IMR-90 (cell line): Measurements from ENCODE around the gene PCCA. TPM values are rescaled to one million over a fixed set of nuclear protein-coding genes. Genes with fewer than 3 reads are reported as not detected.

Experiments
- ATAC-seq: fragments of 200-7000 bp; cut with Tn5 transposase; 2 replicates; pipeline ENCODE4 v1.9.1; 2020; ENCODE audit warnings: low read depth, mild to moderate bottlenecking, moderate library complexity
- BruUV-seq: library from RNA; stranded (reverse); fragments of 400-500 nt; replicated peaks from 2 replicates; lab custom pipeline; 2021; lab: Mats Ljungman, UMichigan
- CTCF ChIA-PET: fragments of 300-600 bp; formaldehyde crosslinking; extraction: SDS; loops from one replicate; lab custom pipeline; 2021; ENCODE audit warnings: antibody characterized with exemption; lab: Yijun Ruan, JAX
- POLR2A ChIA-PET: fragments of 300-600 bp; sonication (Branson Sonifier 250); formaldehyde crosslinking; loops from one replicate; lab custom pipeline; 2022; ENCODE audit warnings: antibody characterized with exemption; ENCODE audit not compliant: unreplicated experiment; lab: Charles Lee
- DNase-seq: peaks from one replicate; pipeline ENCODE4 v3.0.0; 2013
- H2AFZ ChIP-seq: replicated peaks from 2 replicates; pipeline ENCODE3; 2013; ENCODE audit warnings: low read length, mild to moderate bottlenecking; ENCODE audit not compliant: poor library complexity
- H2AK5ac ChIP-seq: 2 replicates; pipeline ENCODE4 v1.6.1; 2013; ENCODE audit warnings: low read depth, low read length, inconsistent platforms
- H2AK9ac ChIP-seq: replicated peaks from 2 replicates; pipeline ENCODE3; 2013; ENCODE audit warnings: mild to moderate bottlenecking, low read depth, low read length, moderate library complexity; ENCODE audit not compliant: poor library complexity
- H2BK120ac ChIP-seq: 2 replicates; pipeline ENCODE4 v1.6.1; 2013; ENCODE audit warnings: low read depth, low read length, inconsistent platforms
- H2BK15ac ChIP-seq: 3 replicates; pipeline ENCODE4 v1.6.1; 2013; ENCODE audit warnings: low read depth, low read length, inconsistent platforms
- H2BK20ac ChIP-seq: 2 replicates; pipeline ENCODE4 v1.6.1; 2013; ENCODE audit warnings: low read depth, mild to moderate bottlenecking, inconsistent platforms, low read length, moderate library complexity
- H2BK5ac ChIP-seq: 2 replicates; pipeline ENCODE4 v1.6.1; 2013; ENCODE audit warnings: mild to moderate bottlenecking, low read depth, low read length, inconsistent platforms; ENCODE audit not compliant: poor library complexity, severe bottlenecking
- H3K14ac ChIP-seq: replicated peaks from 2 replicates; pipeline ENCODE4 v1.6.1; 2013; ENCODE audit warnings: low read depth, low read length, inconsistent platforms
- H3K18ac ChIP-seq: 2 replicates; pipeline ENCODE4 v1.6.1; 2013; ENCODE audit warnings: low read depth, low read length, control low read depth
- H3K23ac ChIP-seq: 2 replicates; pipeline ENCODE4 v1.6.1; 2013; ENCODE audit warnings: low read depth, low read length, inconsistent platforms
- H3K27ac ChIP-seq: 2 replicates; pipeline ENCODE4 v1.5.1; 2013; ENCODE audit warnings: mild to moderate bottlenecking, control low read depth, low read length; ENCODE audit not compliant: insufficient read depth
- H3K27me3 ChIP-seq: 2 replicates; pipeline ENCODE4 v1.6.1; 2013; ENCODE audit warnings: low read length; ENCODE audit not compliant: control insufficient read depth, insufficient read depth
- H3K36me3 ChIP-seq: 2 replicates; pipeline ENCODE4 v1.6.1; 2013; ENCODE audit warnings: low read length, mixed read lengths; ENCODE audit not compliant: control insufficient read depth, insufficient read depth
- H3K4ac ChIP-seq: 2 replicates; pipeline ENCODE4 v1.6.1; 2013; ENCODE audit warnings: low read depth, low read length, inconsistent platforms
- H3K4me1 ChIP-seq: 2 replicates; pipeline ENCODE4 v1.6.1; 2013; ENCODE audit warnings: low read length, mixed read lengths; ENCODE audit not compliant: control insufficient read depth, insufficient read depth
- H3K4me2 ChIP-seq: 2 replicates; pipeline ENCODE4 v1.6.1; 2013; ENCODE audit warnings: low read depth, mild to moderate bottlenecking, control low read depth, low read length, moderate library complexity
- H3K4me3 ChIP-seq: 2 replicates; pipeline ENCODE4 v1.5.1; 2013; ENCODE audit warnings: low read depth, mild to moderate bottlenecking, control low read depth, low read length, moderate library complexity; ENCODE audit not compliant: insufficient read depth
- H3K56ac ChIP-seq: 2 replicates; pipeline ENCODE4 v1.6.1; 2013; ENCODE audit warnings: low read length, inconsistent platforms; ENCODE audit not compliant: insufficient read depth; ENCODE audit errors: extremely low read depth
- H3K79me1 ChIP-seq, 2 experiments: 2 replicates each; pipeline ENCODE4 v1.6.1; 2013; ENCODE audit warnings: low read length in 2 of 2, inconsistent platforms in 1 of 2, low read depth in 1 of 2
- H3K9ac ChIP-seq: 2 replicates; pipeline ENCODE4 v1.6.1; 2013; ENCODE audit warnings: low read depth, low read length, control low read depth
- H3K9me1 ChIP-seq: 2 replicates; pipeline ENCODE4 v1.6.1; 2013; ENCODE audit warnings: low read length, inconsistent platforms; ENCODE audit not compliant: insufficient read depth
- H3K9me3 ChIP-seq: 2 replicates; pipeline ENCODE4 v1.6.1; 2013; ENCODE audit warnings: low read length; ENCODE audit not compliant: control insufficient read depth, insufficient read depth
- H4K20me1 ChIP-seq: 2 replicates; pipeline ENCODE4 v1.6.1; 2013; ENCODE audit warnings: low read length, inconsistent platforms; ENCODE audit not compliant: insufficient read depth
- H4K5ac ChIP-seq: 2 replicates; pipeline ENCODE4 v1.6.1; 2013; ENCODE audit warnings: mild to moderate bottlenecking, low read depth, low read length, control low read depth
- H4K8ac ChIP-seq, 2 experiments: 2 replicates each; pipeline ENCODE4 v1.6.1; 2013; ENCODE audit warnings: low read depth in 2 of 2, low read length in 2 of 2, control low read depth in 1 of 2, inconsistent platforms in 1 of 2
- H4K91ac ChIP-seq: 2 replicates; pipeline ENCODE4 v1.6.1; 2013; ENCODE audit warnings: low read depth, low read length, inconsistent platforms; ENCODE audit not compliant: insufficient read depth
- NFE2L2 ChIP-seq: fragments of 150-350 bp; IDR thresholded peaks from 2 replicates; pipeline ENCODE4 v1.6.1; 2016; ENCODE audit warnings: low read depth, mild to moderate bottlenecking, low read length
- WGBS, 2 experiments: methylation state at CpG; one replicate each; pipeline versions ENCODE4 v1.1.5 to v1.1.7; 2013; ENCODE audit warnings: missing lambda C conversion rate in 2 of 2; ENCODE audit not compliant: insufficient read length in 1 of 2; ENCODE audit errors: extremely low coverage in 2 of 2; 5-methylcytosine and 5-hydroxymethylcytosine counted together
- dilution Hi-C: fragments of 300-500 bp; cut with HindIII; formaldehyde crosslinking; loops from one replicate; pipeline ENCODE4 v1.14.3; 2018; ENCODE audit warnings: low sequenced_read_pairs; ENCODE audit not compliant: unreplicated experiment
- in situ Hi-C: fragments of 300-500 bp; cut with MboI; formaldehyde crosslinking; loops from 3 replicates; pipeline ENCODE4 v1.14.3; 2019; ENCODE audit warnings: low sequenced_read_pairs, inconsistent platforms, mixed read lengths
- intact Hi-C: fragments of 100-400 bp; cut with micrococcal nuclease; formaldehyde crosslinking; loops from 2 replicates; pipeline ENCODE4 v1.10.0; 2022
- polyA plus RNA-seq, 3 experiments: library from polyadenylated mRNA; depleted of rRNA; stranded (reverse); fragments of >200 nt; gene quantifications; 2 replicates each; pipeline ENCODE4 v1.2.3, GENCODE V29; 2012; ENCODE audit warnings: low replicate concordance in 1 of 3
- total RNA-seq: library from RNA; depleted of rRNA; stranded (reverse); fragments of >200 nt; gene quantifications from 2 replicates; pipeline ENCODE4 v1.2.3, GENCODE V29; 2012
- TF ChIP-seq, protein P1 (sequence below): fragments of 150-350 bp; IDR thresholded peaks from 2 replicates; pipeline ENCODE4 v1.6.1; 2016; ENCODE audit warnings: low read depth, mild to moderate bottlenecking, low read length, moderate library complexity, borderline replicate concordance

PCCA gene
- total and polyA plus RNA-seq, 2 of the 4 experiments (the other 2 are of a cell fraction), result 7.6 to 24.0 TPM

DNA sequence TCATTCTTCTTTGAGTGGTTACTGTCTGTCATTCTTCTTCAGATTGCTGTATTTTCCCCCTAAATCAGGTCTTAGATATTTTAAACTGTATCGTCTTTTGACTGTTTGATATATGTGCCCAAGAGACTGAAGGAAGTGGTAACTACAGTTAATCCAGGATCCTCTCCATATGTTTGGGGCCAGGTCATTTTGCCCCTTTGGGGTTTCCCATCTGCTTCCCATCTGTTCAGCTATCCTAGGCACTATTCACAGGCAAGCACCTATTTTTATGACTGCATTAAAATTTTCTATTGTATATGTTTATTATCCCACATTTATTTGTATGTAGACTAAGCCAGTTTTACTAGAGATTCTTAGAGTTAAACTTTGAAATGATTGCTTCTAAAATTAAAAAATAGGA lies 244.2 kb downstream of the PCCA start:
- Histone ChIP-seq H3K9me3 (no peaks in the 10 kb centered on the region), H3K79me1 (no peaks in the 10 kb centered on the region), H2BK15ac (no peak overlapping the region), H2BK120ac (no peak overlapping the region), H3K23ac (no peak overlapping the region), H3K4me3 (no peak overlapping the region), H3K14ac (no peak overlapping the region), H4K91ac (no peak overlapping the region), H3K27me3 (no peaks in the 10 kb centered on the region), H3K18ac (no peak overlapping the region), H2AK9ac (no peak overlapping the region), H3K4me2 (no peak overlapping the region), H2BK20ac (no peak overlapping the region), H3K9me1 (no peaks in the 10 kb centered on the region), H4K5ac (no peak overlapping the region), H2AK5ac (no peak overlapping the region), H3K56ac (no peak overlapping the region), H2AFZ (no peak overlapping the region), H3K4me1 (no peaks in the 10 kb centered on the region), H3K27ac (no peak overlapping the region), H3K36me3 (peaks cover 10% of the 10 kb centered on the region), H2BK5ac (no peak overlapping the region), H3K4ac (no peak overlapping the region), H4K20me1 (no peaks in the 10 kb centered on the region), H3K9ac (no peak overlapping the region), H4K8ac (no peak overlapping the region)
- dilution Hi-C loops (no loop called here), in situ Hi-C loops (no loop called here), intact Hi-C loops (no loop called here)
- ChIA-PET CTCF (no interaction called here), POLR2A (no interaction called here)
- TF ChIP-seq NFE2L2, result no peak
- TF ChIP-seq, protein P1, sequence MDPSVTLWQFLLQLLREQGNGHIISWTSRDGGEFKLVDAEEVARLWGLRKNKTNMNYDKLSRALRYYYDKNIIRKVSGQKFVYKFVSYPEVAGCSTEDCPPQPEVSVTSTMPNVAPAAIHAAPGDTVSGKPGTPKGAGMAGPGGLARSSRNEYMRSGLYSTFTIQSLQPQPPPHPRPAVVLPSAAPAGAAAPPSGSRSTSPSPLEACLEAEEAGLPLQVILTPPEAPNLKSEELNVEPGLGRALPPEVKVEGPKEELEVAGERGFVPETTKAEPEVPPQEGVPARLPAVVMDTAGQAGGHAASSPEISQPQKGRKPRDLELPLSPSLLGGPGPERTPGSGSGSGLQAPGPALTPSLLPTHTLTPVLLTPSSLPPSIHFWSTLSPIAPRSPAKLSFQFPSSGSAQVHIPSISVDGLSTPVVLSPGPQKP, result no peak
- BruUV-seq, result no TSS peak
- no CpG with 5 or more reads among the region's 1 CpG for WGBS, 2 experiments
- ATAC-seq (no peak), DNase-seq (no peak)
